Erythroblast (primary cell): ENCODE measurements around the gene SOX6.

Source experiments
- GATA1 ChIP-seq: IDR thresholded peaks from 2 replicates; pipeline ENCODE4 v1.6.1; 2011; ENCODE audit warnings: low read depth, mild to moderate bottlenecking, control low read depth, low read length, moderate library complexity
- POLR2A ChIP-seq: IDR thresholded peaks from 2 replicates; pipeline ENCODE4 v1.6.1; 2011; ENCODE audit warnings: mild to moderate bottlenecking, low read length

DNA sequence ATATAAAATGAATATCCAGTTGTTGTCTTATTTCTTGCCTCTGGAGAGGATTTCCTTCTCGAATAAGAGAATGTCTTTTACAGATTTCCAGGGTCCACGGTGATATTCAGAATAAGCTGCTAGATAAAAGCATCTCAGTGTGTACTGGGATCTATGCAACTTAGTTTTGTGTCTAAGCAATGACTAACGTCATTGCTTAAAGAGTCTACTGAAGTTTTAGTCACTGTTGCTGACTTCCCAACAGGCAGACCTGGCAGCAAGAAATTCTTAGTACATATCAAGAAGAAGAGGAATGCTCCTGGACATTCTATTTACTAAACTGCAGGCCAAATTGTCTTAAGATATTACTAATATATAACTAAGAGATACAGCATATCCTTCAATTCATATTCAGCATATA is 70.3 kb downstream of the SOX6 start:
- TF ChIP-seq POLR2A (no peak), GATA1 (no peak)
